ENCODE results near the gene RNLS. TPM values are rescaled to one million over a fixed set of nuclear protein-coding genes. Genes with fewer than 3 reads are reported as not detected.

Gene RNLS
- total and polyA plus RNA-seq, 4 donors: 5.8 to 11.6 (median 7.9) TPM

- Histone ChIP-seq H3K4me3 (no peak overlapping the region), H3K4me1 (ENCODE audit: control insufficient read depth in 5 of 5, insufficient read depth in 5 of 5, low read length in 5 of 5) (peaks cover 0 to 7% (median 0%) of the 10 kb centered on the region in 5 donors), H3K27ac (ENCODE audit: low read depth in 1 of 2, low read length in 1 of 2) (no peak overlapping the region), H3K36me3 (ENCODE audit: control insufficient read depth in 4 of 4, insufficient read depth in 4 of 4, low read length in 4 of 4) (no peaks in the 10 kb centered on the region), H3K9me3 (ENCODE audit: control insufficient read depth in 4 of 4, insufficient read depth in 3 of 4, low read length in 3 of 4) (no peaks in the 10 kb centered on the region), H3K9ac (ENCODE audit: insufficient read depth in 1 of 2, low read length in 2 of 2) (no peak overlapping the region), H3K27me3 (ENCODE audit: control insufficient read depth in 3 of 3, insufficient read depth in 3 of 3, low read length in 2 of 3) (no peaks in the 10 kb centered on the region)
- ATAC-seq (ENCODE audit: insufficient read depth, low FRiP score) (no peak), DNase-seq (peak in 2 of 3 donors; percentile 69 to 75)
- 71 to 82% methylated on average over 4 of the region's 4 CpGs for WGBS, 2 donors
- TF ChIP-seq CTCF (IDR thresholded peaks at IDR 0.05; ENCODE audit: control extremely low read depth, extremely low read depth): no peak
Measured at GRCh38 chr10:88531392-88532052, 51.6 kb downstream of the RNLS start.

DNA sequence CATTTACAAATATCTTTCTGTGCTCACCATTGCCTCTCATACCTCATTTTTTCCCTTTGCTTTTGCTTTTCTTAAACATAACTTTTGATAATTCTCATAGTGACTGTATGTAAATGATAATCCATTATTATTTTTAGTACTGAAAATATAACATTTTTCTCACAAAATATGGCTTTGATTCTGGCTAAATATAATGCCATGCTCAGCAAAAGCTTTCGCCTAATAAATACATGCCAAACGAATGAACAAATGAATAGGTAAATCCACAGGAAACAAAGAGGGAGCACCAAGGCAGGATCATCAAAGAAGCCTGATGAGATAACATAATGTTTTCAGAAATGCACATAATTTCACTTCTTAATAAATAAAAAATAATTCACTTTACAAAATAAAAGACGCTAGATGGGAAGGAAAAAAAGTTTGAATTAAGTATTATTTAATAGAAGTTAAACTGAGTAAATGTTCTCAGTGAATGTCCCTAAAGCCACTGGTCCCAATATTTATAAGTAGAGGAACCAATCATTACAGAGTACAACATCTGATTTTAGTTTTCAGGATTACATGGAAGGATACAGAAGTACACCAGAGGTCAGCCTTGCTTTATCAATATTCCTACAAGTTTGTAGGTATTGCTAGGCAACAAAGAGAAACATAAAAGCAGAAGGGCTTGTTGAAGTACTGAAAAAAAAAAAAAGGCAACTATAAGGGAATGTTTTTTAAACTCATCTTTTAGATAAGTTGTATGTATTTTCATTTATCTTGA is 52.3 kb downstream of the RNLS start:
- Histone ChIP-seq H3K9me3 (ENCODE audit: control insufficient read depth in 4 of 4, insufficient read depth in 3 of 4, low read length in 3 of 4) (no peaks in the 10 kb centered on the region), H3K4me1 (ENCODE audit: control insufficient read depth in 5 of 5, insufficient read depth in 5 of 5, low read length in 5 of 5) (peaks cover 0 to 7% (median 0%) of the 10 kb centered on the region in 5 donors), H3K27ac (ENCODE audit: low read depth in 1 of 2, low read length in 1 of 2) (no peak overlapping the region), H3K27me3 (ENCODE audit: control insufficient read depth in 3 of 3, insufficient read depth in 3 of 3, low read length in 2 of 3) (no peaks in the 10 kb centered on the region), H3K4me3 (no peak overlapping the region), H3K9ac (ENCODE audit: insufficient read depth in 1 of 2, low read length in 2 of 2) (no peak overlapping the region), H3K36me3 (ENCODE audit: control insufficient read depth in 4 of 4, insufficient read depth in 4 of 4, low read length in 4 of 4) (no peaks in the 10 kb centered on the region)
- no peak for TF ChIP-seq CTCF (IDR thresholded peaks at IDR 0.05; ENCODE audit: control extremely low read depth, extremely low read depth)
- WGBS, 2 donors: 95 to 98% methylated on average over 3 of the region's 3 CpGs
- no peak for ATAC-seq (ENCODE audit: insufficient read depth, low FRiP score)
- DNase-seq: no peak

DNA sequence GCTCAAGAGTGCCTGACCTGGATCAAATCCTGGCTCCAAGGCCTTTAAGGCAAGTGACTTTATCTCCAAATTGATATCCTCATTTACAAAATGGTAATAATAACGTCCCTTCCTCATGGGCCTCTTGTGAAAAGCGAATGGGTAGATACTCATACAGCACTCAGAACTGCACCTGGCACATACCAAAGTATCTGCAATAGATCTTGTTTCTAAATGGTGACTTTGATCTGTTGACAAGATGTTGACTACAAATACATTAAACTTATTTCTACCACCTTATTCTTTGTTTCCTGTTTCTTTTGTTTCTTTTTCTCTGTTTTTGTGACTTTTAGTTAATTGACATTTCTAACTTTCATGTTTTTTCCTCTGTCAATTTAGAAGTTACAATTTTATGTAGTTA is 53.0 kb downstream of the RNLS start:
- no peak overlapping the region for H3K4me3 ChIP-seq
- no peaks in the 10 kb centered on the region for H3K27me3 ChIP-seq (ENCODE audit: control insufficient read depth in 3 of 3, insufficient read depth in 3 of 3, low read length in 2 of 3)
- peaks cover 0 to 7% (median 0%) of the 10 kb centered on the region in 5 donors for H3K4me1 ChIP-seq (ENCODE audit: control insufficient read depth in 5 of 5, insufficient read depth in 5 of 5, low read length in 5 of 5)
- H3K36me3 ChIP-seq (ENCODE audit: control insufficient read depth in 4 of 4, insufficient read depth in 4 of 4, low read length in 4 of 4): no peaks in the 10 kb centered on the region
- DNase-seq (no peak), ATAC-seq (ENCODE audit: insufficient read depth, low FRiP score) (no peak)
- 78 to 87% methylated on average over 2 of the region's 2 CpGs for WGBS, 2 donors
- no peak overlapping the region for H3K9ac ChIP-seq (ENCODE audit: insufficient read depth in 1 of 2, low read length in 2 of 2)
- no peak for TF ChIP-seq CTCF (IDR thresholded peaks at IDR 0.05; ENCODE audit: control extremely low read depth, extremely low read depth)
- no peak overlapping the region for H3K27ac ChIP-seq (ENCODE audit: low read depth in 1 of 2, low read length in 1 of 2)
- no peaks in the 10 kb centered on the region for H3K9me3 ChIP-seq (ENCODE audit: control insufficient read depth in 4 of 4, insufficient read depth in 3 of 4, low read length in 3 of 4)

Data from lung (tissue), 12 donors.